Right lobe of liver (tissue), 6 donors: Measurements from ENCODE around the gene ALDOA. TPM values are rescaled to one million over a fixed set of nuclear protein-coding genes. Genes with fewer than 3 reads are reported as not detected.

ENCODE experiments used
- ATAC-seq, 4 donors: fragments of 200-7000 bp; cut with Tn5 transposase; one replicate each; pipeline ENCODE4 v1.9.1; 2020; ENCODE audit warnings: mild to moderate bottlenecking in 4 of 4, moderate library complexity in 4 of 4
- DNase-seq, 3 donors: peaks; one replicate each; pipeline ENCODE4 v3.0.0-alpha.2; 2020
- H3K27ac ChIP-seq, 3 donors: fragments of 200-600 bp; one replicate each; pipeline ENCODE4 v1.8.0; 2022
- H3K27me3 ChIP-seq, 2 donors: fragments of 200-600 bp; one replicate each; pipeline ENCODE4 v1.8.0; 2022
- H3K36me3 ChIP-seq, 4 donors: fragments of 200-600 bp; sonication (generic) in 1 of 4; one replicate each; pipeline versions ENCODE4 v1.5.1 to v1.8.0; 2017 to 2022; ENCODE audit warnings: control low read depth in 1 of 4
- H3K4me1 ChIP-seq, 4 donors: fragments of 200-600 bp; sonication (generic) in 1 of 4; one replicate each; pipeline versions ENCODE4 v1.5.1 to v1.8.0; 2017 to 2022; ENCODE audit warnings: control low read depth in 1 of 4
- H3K4me3 ChIP-seq, 3 donors: fragments of 200-600 bp; one replicate each; pipeline ENCODE4 v1.8.0; 2022
- H3K9me3 ChIP-seq, 4 donors: fragments of 200-600 bp; sonication (generic) in 1 of 4; one replicate each; pipeline versions ENCODE4 v1.5.1 to v1.8.0; 2017 to 2022; ENCODE audit warnings: control low read depth in 1 of 4
- POLR2A ChIP-seq: fragments of 450-650 bp; IDR thresholded peaks from one replicate; pipeline ENCODE4 v1.6.1; 2017; ENCODE audit warnings: antibody characterized with exemption, mild to moderate bottlenecking
- WGBS: methylation state at CpG from one replicate; pipeline ENCODE4 v1.1.6; 2018; ENCODE audit warnings: low coverage, low lambda C conversion rate; ENCODE audit not compliant: insufficient coverage; ENCODE audit errors: missing lambda C conversion rate; 5-methylcytosine and 5-hydroxymethylcytosine counted together
- intact Hi-C, 2 donors: fragments of 100-400 bp; cut with DNase I; formaldehyde crosslinking; loops; one replicate each; pipeline versions ENCODE4 v1.11.2 to v1.14.1; 2022
- total RNA-seq, 6 experiments: library from RNA; depleted of rRNA in 2 of 6; stranded (reverse); fragments of >200 nt in 2 of 6; fragmentation: NEBNext Ultra II Directional in 3 of 6; extraction: Animal tissue kit (Norgen Biotek cat#: 25700) in 3 of 6; gene quantifications; one replicate each; pipeline versions ENCODE4 v1.1.0 to v1.2.4, GENCODE V29; 2016 to 2023
- TF ChIP-seq, protein P1 (sequence below), 4 donors: fragments of 200-600 bp in 3 of 4; fragments of 450-650 bp in 1 of 4; IDR thresholded peaks; one replicate each; pipeline versions ENCODE4 v1.5.1 to v1.8.0; 2016 to 2022; ENCODE audit warnings: antibody characterized with exemption in 4 of 4, mild to moderate bottlenecking in 2 of 4
- donor health status: DM: no; HTN: yes; CAD: no.
- donor health status: DM: no; HTN: no; CAD: no.
- donor health status: DM: no; HTN: no; CAD: no.
- donor health status: DM: no; HTN: yes; CAD: no.
- donor health status: DM: no; HTN: yes; CAD: no.

ALDOA gene
- total RNA-seq, 6 experiments from 2014 or later: 113 to 580 (median 345) TPM

DNA sequence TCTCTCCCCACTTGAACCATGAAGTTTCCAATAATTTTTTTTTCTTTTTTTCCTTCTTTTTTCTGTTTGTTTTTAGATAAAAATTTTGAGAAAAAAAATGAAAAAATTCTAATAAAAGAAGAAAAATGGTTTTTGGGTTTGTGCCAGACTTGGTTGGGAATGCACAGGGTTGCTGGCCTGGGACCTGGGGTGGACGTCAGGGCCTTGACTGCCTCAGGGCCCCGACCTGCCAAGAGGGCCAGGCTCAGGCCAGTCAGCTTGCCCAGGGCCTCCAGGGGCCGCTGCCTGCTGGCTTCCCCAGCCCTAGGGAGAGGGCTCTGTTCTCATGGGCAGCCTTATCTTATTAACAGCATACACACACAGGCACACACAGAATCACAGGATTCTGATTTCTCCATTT, 19.7 kb downstream of the ALDOA start:
- Histone ChIP-seq H3K9me3 (no peaks in the 10 kb centered on the region), H3K27me3 (no peaks in the 10 kb centered on the region), H3K27ac (no peak overlapping the region), H3K36me3 (peaks cover 0 to 51% (median 8%) of the 10 kb centered on the region in 4 donors), H3K4me3 (no peak overlapping the region), H3K4me1 (peaks cover 0 to 7% (median 3%) of the 10 kb centered on the region in 4 donors)
- 63% methylated on average over 2 of the region's 3 CpGs for WGBS
- ATAC-seq (no peak), DNase-seq (no peak)
- TF ChIP-seq, protein P1, sequence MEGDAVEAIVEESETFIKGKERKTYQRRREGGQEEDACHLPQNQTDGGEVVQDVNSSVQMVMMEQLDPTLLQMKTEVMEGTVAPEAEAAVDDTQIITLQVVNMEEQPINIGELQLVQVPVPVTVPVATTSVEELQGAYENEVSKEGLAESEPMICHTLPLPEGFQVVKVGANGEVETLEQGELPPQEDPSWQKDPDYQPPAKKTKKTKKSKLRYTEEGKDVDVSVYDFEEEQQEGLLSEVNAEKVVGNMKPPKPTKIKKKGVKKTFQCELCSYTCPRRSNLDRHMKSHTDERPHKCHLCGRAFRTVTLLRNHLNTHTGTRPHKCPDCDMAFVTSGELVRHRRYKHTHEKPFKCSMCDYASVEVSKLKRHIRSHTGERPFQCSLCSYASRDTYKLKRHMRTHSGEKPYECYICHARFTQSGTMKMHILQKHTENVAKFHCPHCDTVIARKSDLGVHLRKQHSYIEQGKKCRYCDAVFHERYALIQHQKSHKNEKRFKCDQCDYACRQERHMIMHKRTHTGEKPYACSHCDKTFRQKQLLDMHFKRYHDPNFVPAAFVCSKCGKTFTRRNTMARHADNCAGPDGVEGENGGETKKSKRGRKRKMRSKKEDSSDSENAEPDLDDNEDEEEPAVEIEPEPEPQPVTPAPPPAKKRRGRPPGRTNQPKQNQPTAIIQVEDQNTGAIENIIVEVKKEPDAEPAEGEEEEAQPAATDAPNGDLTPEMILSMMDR (IDR thresholded peaks at IDR 0.05): no peak
- TF ChIP-seq POLR2A: no peak
- intact Hi-C loops: no loop called here

GRCh38 chr16:30085820-30086219, 20.3 kb downstream of the ALDOA start:
- 76% methylated on average over 3 of the region's 6 CpGs for WGBS
- no peak for DNase-seq
- peaks cover 0 to 48% (median 7%) of the 10 kb centered on the region in 4 donors for H3K36me3 ChIP-seq

GRCh38 chr16:30086291-30087140, 21.0 kb downstream of the ALDOA start:
- DNase-seq (no peak), ATAC-seq (no peak)
- H3K4me3 ChIP-seq: no peak overlapping the region
- peaks cover 0 to 41% (median 4%) of the 10 kb centered on the region in 4 donors for H3K36me3 ChIP-seq
- TF ChIP-seq POLR2A: no peak
- TF ChIP-seq, protein P1 (IDR thresholded peaks at IDR 0.05): no peak
- no peaks in the 10 kb centered on the region for H3K9me3 ChIP-seq
- WGBS: 94% methylated on average over 9 of the region's 27 CpGs
- no peak overlapping the region for H3K27ac ChIP-seq
- H3K4me1 ChIP-seq: peaks cover 0 to 11% (median 4%) of the 10 kb centered on the region in 4 donors
- intact Hi-C loops: no loop called here
- H3K27me3 ChIP-seq: no peaks in the 10 kb centered on the region

More at GRCh38 chr16:30085820-30086219, 20.3 kb downstream of the ALDOA start:
- intact Hi-C loops: no loop called here
- Histone ChIP-seq H3K4me1 (peaks cover 0 to 5% (median 1%) of the 10 kb centered on the region in 4 donors), H3K27me3 (no peaks in the 10 kb centered on the region), H3K27ac (no peak overlapping the region), H3K4me3 (no peak overlapping the region), H3K9me3 (no peaks in the 10 kb centered on the region)
- no peak for TF ChIP-seq POLR2A
- TF ChIP-seq, protein P1 (IDR thresholded peaks at IDR 0.05): no peak
- no peak for ATAC-seq

GRCh38 chr16:30087181-30087898, 21.8 kb downstream of the ALDOA start:
- no peak for ATAC-seq
- peaks cover 0 to 34% (median 3%) of the 10 kb centered on the region in 4 donors for H3K36me3 ChIP-seq

More at GRCh38 chr16:30087181-30087898, 21.8 kb downstream of the ALDOA start:
- 67% methylated on average over 5 of the region's 11 CpGs for WGBS
- TF ChIP-seq, protein P1 (IDR thresholded peaks at IDR 0.05): no peak
- no peak for TF ChIP-seq POLR2A
- no peak for DNase-seq
- H3K27ac ChIP-seq: no peak overlapping the region
- peaks cover 0 to 16% (median 4%) of the 10 kb centered on the region in 4 donors for H3K4me1 ChIP-seq
- H3K9me3 ChIP-seq: no peaks in the 10 kb centered on the region
- intact Hi-C loops: no loop called here
- H3K4me3 ChIP-seq: no peak overlapping the region
- no peaks in the 10 kb centered on the region for H3K27me3 ChIP-seq
